ENCODE data around the gene TRAM2. TPM values are rescaled to one million over a fixed set of nuclear protein-coding genes. Genes with fewer than 3 reads are reported as not detected.

The TRAM2 gene
- total and polyA plus RNA-seq, 10 of the 15 experiments (the other 5 are each of a cell fraction or from before 2014, with no cell fraction given), result 2.5 to 15.0 (median 11.0) TPM

- DNase-seq (ENCODE audit: low read depth, low spot score), result no peak
- H3K27ac ChIP-seq (ENCODE audit: control insufficient read depth, insufficient read depth), result no peak overlapping the region
- intact Hi-C loops (cut with micrococcal nuclease; ENCODE audit: unreplicated experiment) (no loop called here), in situ Hi-C loops (cut with MboI) (no loop called here)
- no peak for ATAC-seq
- H3K4me1 ChIP-seq (ENCODE audit: control insufficient read depth, insufficient read depth, low read length), result peaks cover 1% of the 10 kb centered on the region
- SMC1A ChIA-PET (ENCODE audit: uncharacterized antibody, unreplicated experiment), result interaction anchor here (1.8 to 2.5 kb wide), 2 partner anchors 71 to 162 kb away, joined by 6 to 7 read pairs; no protein-coding TSS in a partner anchor
- BruUV-seq (replicated peaks), result no TSS peak
- no peaks in the 10 kb centered on the region for H3K36me3 ChIP-seq (ENCODE audit: control insufficient read depth in 2 of 2, insufficient read depth in 2 of 2, low read length in 1 of 2)
- no peaks in the 10 kb centered on the region for H4K20me1 ChIP-seq (ENCODE audit: control insufficient read depth, insufficient read depth)
- H3K27me3 ChIP-seq (replicated peaks in 1 of 2; ENCODE audit: control insufficient read depth in 2 of 2, insufficient read depth in 2 of 2, low read length in 1 of 2), result no peaks in the 10 kb centered on the region
- no peak overlapping the region for H3K9ac ChIP-seq (ENCODE audit: control insufficient read depth, insufficient read depth, low read length)
- WGBS (ENCODE audit: insufficient coverage, insufficient replicate concordance, low lambda C conversion rate, missing lambda C conversion rate), result 93% methylated on average over 7 of the region's 7 CpGs
- POLR2A ChIA-PET, result no interaction called here
- no peak for FAIRE-seq
- H3K9me3 ChIP-seq (replicated peaks; ENCODE audit: control insufficient read depth, insufficient read depth, low read length), result no peaks in the 10 kb centered on the region
- CTCF ChIA-PET, result interaction anchor here (1.3 kb wide), 1 partner anchor 15 kb away, joined by 4 read pairs; no protein-coding TSS in a partner anchor
- H2AFZ ChIP-seq (ENCODE audit: control insufficient read depth, low read depth, low read length), result no peak overlapping the region
- H3K4me2 ChIP-seq (ENCODE audit: control insufficient read depth, insufficient read depth), result no peak overlapping the region
- peaks cover 8% of the 10 kb centered on the region for H3K79me2 ChIP-seq (ENCODE audit: control insufficient read depth, insufficient read depth, low read length)
- no peak overlapping the region for H3K4me3 ChIP-seq
- RAD21 ChIA-PET (ENCODE audit: unreplicated experiment), result no interaction called here
- TF ChIP-seq KAT2A (conservative IDR thresholded peaks at IDR 0.05; ENCODE audit: control insufficient read depth, low read depth, low read length) (no peak), E2F8 (IDR thresholded peaks at IDR 0.05; ENCODE audit: low read depth, partially characterized antibody) (no peak), PAX5 (IDR thresholded peaks at IDR 0.05; ENCODE audit: borderline replicate concordance, low read depth, low read length) (no peak), TAF1 (IDR thresholded peaks at IDR 0.05; ENCODE audit: borderline replicate concordance, low read depth, low read length) (no peak), CEBPZ (IDR thresholded peaks at IDR 0.05; ENCODE audit: low read depth, low read length) (no peak), RB1 (IDR thresholded peaks at IDR 0.05; ENCODE audit: borderline replicate concordance) (no peak), TBL1XR1 (IDR thresholded peaks at IDR 0.05; ENCODE audit: low read depth, low read length) (no peak), POLR2AphosphoS5 (IDR thresholded peaks at IDR 0.05; ENCODE audit: low read length) (no peak), RBBP5 (conservative IDR thresholded peaks at IDR 0.05) (no peak), TARDBP (IDR thresholded peaks at IDR 0.05; ENCODE audit: borderline replicate concordance) (no peak), POLR2AphosphoS2 (IDR thresholded peaks at IDR 0.05; ENCODE audit: low read depth, low read length) (no peak), DPF2 (IDR thresholded peaks at IDR 0.05) (no peak), BHLHE40 (IDR thresholded peaks at IDR 0.05; ENCODE audit: borderline replicate concordance in 1 of 2, low read depth in 2 of 2, low read length in 1 of 2) (no peak), TCF3 (IDR thresholded peaks at IDR 0.05; ENCODE audit: borderline replicate concordance, insufficient read depth, low read depth, low read length) (no peak), PRDM15 (CRISPR knock-in tag; IDR thresholded peaks at IDR 0.05) (no peak), NR2C2 (IDR thresholded peaks at IDR 0.05; ENCODE audit: borderline replicate concordance, control insufficient read depth, insufficient read length, low read depth) (no peak)
Observed at GRCh38 chr6:52580905-52581304, 4.0 kb upstream of the TRAM2 start.
